Measurements from ENCODE around the gene ANKS1A.

ANKS1A gene

DNA sequence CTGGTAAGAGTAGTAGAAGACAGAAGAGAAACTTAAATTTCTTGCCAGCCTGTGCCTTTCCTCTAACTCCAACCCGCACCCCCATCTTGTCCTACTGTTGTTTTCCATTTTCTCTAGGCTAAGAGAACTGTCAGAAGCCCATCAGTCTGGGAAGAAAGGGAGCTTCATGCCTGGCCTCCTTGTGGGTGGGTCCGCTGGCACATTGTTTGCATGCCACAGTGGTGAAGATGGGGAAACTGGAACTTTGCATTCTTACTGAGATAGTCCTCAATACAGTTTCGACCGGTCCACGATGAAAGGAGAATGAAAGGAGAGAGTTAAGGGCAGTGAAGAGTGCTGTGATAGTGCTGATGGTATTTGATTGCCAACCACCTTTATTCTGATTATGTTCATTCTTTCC is 149.0 kb downstream of the ANKS1A start:
- DNase-seq (ENCODE audit: low read depth in 2 of 2): no peak

DNA sequence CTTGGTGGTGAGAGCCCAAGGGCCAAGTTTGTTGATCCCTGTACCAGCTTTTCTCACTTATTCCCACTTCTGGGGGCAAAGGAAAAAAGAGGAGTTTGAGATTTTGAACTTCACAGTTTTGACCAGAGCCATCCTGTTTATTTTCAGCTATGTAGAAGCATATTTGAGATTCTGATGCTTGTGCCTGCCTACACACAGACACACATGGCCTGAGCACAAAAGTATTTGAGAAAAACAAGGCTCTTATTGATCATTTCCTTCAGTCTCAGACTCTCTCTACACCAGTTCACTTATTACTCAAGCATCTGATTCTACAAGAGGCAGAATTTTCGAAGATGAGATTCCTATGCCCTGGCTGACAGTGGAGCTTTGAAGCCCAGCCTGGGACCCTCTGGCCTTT is 151.3 kb downstream of the ANKS1A start:
- DNase-seq (ENCODE audit: low read depth in 2 of 2): no peak

DNA sequence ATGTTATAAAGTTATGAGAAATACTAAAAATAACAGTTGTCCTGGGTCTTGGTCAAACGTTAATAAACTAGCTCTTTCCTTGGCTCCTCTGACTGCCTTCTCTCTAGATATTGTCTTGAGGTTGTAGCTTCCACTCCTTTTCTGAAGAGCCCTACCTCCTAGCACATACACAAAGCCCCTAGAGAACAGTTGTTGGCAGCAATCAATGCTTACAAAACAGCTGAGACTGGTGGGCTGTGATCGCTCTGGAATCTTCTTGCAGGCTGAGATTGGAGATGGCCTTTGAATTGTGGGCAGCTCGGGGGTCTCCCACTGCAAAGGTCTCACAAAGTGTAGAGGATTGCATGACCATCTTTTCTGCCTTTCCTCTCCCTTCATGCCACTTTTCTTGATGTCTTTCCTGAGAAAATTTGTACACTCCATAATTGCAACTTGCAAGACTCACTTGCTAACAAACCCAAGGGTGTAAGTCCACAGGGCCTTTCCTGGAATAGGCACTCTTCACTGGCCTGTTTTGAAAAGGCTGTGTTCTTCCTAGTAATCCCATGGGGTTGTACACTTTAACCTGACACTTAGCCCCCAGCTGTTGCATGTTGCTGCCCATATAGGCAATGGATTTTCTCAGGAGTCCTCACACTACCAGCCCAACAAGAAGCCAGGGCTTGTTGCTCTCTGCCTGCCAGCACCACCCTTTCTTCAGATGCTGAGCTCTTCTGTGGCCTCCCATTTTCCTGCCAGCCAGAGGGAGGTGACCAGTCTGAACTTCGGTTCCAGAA is 152.2 kb downstream of the ANKS1A start:
- no peak for DNase-seq (ENCODE audit: low read depth in 2 of 2)

DNA sequence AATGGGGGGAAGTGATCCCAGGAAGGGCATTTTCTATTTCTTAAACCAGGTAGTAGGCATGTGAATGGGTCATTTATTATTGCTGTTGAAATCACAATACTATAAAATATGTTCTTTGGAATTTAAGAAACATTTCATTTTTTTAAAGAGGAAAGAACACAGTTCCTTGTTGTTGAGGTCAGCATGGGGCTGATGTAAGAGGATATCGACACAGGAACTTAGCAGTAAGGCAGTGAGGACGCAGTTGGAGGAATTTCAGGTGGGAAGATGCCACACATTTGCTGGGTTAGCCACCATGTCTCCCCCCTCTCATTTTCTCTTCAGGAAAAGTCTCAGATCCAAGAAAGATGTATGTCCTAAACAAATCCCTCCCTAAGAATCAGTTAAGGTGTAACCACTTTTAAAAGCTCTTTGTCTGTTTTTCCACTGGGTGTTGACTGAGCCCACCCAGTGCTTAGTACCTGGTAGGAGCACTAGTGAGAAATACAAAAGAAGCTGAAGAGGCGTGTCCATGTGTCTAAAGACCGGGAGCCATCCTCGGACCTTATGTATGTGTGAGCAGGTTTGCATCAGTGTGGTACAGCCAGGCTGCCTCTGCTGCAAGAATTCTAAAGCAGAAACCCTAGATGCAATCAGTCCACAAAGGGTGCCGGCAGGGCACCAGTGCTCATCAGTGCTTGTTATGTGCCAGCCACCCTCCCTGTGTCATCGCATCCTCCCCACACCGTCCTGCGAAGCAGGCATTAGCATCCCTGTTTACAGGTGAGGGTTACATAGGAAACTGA is 153.2 kb downstream of the ANKS1A start:
- no peak for DNase-seq (ENCODE audit: low read depth in 2 of 2)

DNA sequence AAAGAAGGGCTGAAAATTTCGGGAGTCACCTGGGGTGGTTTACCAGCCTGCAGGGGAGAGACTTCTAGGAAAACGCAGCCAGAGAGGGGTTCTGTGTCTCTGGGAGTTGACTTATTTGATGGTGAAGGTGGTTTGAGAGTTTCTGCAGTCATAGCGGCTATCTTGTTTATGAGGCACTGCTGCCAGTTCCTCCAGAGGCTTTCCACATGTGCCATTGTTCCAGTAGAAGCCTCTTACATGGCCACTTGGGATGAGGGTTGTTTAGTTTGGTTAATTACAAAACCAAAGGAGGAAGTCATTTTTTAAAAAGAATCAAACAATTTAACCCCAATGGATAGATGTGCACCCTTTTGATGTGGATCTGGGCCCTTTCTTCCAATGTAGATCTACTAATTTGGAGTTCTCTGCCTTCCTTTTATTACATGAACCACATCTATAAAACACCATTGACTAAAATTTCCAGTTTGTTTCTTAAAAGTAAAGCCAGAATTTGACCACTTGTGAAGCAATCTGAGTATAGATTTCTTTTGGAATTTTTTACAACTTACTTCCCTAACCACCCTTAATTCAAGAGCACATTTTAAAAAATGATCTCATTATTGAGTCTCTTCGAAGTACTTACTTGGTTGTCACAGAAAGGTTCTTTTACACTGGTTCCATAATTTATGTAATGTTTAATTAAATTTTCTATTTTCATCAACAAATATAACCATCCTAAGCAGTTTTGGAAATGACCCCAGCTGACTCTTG is 154.5 kb downstream of the ANKS1A start:
- DNase-seq (ENCODE audit: low read depth in 2 of 2): no peak

DNA sequence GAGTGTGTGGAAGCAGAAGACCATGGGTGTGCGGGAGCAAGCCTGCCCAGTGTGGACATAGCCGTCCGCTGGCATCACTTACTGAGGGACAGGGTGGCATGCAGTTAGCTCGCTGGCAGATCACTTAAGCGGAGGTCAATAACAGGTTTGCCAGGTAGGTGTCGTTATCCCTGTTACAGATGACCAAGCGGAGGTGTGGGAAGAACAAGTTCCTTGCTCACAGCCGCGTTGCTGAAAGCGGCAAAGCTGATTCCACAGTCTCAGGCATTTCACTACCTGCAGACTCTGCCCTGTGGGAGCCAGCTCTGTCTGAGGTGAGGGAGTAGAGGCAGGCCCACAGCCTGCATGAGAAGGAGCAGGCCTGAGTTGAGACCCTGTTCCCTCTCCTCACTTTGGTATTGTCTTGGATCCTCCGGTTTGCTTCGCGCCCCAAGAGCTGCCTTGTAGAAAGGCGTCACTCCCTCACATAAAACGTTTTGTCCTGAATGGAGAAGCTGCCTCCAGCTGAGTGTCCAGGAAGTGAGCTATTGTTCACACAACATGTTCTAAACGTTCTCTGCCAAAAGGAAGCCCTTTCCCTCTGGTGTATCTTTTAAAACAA is 155.2 kb downstream of the ANKS1A start:
- no peak for DNase-seq (ENCODE audit: low read depth in 2 of 2)

DNA sequence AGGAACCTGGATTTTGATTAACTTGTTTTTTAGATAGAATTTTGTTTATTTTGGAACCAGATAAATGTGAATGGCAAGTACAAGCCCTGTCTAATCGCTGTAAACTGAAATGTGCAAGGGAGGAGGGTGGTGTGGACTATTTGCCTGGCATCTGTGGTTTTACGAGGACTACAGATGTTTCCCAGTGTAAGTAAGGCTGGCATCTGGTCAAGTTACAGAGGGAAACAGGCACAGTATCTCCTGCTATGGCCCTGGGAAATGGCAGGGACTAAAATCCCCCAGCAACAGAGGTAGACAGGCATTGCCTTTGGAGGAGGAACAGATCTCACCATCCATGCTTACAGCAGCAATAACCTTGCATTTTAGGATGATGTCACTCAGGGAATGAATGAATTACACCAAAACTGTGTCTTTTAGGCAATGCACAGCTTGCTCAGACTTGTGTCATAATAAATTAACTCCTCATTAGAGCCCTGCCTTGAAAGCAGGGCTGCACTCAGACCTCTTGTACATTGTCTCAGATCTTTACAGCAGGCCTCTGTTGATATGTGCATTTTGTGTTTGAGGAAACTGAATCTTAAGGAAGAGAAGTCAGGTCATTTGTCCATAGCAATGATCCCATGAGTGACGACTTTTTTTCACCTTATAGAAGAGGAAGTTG is 155.8 kb downstream of the ANKS1A start:
- DNase-seq (ENCODE audit: low read depth in 2 of 2): no peak

DNA sequence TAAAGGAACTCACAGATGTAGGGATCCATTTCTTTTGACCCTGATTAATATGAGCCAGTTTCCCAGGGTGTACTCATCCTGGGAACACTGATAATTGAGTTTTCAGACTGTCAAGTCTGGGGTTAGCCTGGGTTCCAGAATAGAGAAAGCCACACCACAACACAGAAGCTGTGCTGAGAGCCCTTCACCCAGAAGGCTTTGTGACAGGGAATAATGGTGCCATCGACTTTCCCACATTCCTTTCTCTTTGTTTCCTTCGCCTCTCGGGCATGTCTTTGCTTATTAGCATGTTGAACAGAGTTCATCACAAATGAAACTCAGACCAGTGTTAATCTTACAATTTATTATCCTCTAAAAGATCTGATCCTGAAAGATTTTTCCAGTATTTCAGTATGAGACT is 157.0 kb downstream of the ANKS1A start:
- DNase-seq (ENCODE audit: low read depth in 2 of 2): no peak

DNA sequence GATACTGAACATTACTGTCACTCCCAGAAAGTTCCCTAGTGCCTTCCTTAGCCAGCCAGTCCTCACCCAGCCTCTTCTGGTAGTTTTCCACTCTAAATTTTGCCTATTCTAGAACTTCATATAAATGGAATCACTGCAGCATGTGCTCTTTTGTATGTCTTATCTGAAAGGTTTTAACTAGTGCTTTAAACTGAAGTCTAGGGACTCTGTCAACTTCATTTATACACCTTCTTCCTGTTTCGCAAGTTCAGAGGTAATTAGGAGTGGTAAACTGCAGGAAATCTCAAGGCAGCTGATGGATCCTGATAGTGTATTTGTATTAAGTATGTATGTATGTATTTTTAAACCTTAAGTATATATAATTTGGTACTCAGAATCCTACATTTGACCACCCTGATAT is 157.8 kb downstream of the ANKS1A start:
- DNase-seq (ENCODE audit: low read depth in 2 of 2): no peak

DNA sequence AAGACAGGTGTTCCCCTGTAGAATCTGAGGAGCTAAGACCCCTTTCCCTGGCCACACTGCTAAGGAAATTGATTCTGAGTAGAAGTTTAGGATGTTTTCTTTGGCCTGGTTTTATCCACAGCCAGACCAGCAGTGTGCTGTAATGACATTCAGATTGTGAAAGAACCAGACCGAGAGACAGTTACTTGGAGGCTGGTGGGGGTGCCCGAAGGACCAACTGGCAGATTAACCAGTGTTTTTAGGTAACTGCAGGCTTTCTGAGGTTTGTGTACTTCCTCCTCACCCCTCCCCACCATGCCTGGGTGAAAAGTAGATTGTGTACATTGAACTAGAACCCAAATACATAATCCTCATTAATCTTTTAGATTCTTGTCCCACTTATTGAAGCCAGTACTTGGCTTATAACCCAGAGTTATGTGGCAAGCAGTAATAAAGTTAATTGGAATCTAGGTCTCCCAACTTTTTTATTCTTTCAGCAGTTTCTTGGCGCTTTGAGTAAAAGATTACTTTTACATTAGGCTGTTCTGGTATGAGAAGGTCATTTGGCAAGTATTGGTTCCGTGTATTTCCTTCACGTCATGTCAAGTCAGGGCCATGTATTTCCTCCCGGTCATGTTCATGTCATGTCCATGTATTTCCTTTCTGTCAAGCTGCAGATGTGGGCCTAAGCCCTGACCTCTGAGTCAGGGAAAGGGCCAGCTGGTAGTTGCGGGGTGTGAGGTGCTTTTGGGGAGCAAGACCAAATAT is 158.4 kb downstream of the ANKS1A start:
- DNase-seq (ENCODE audit: low read depth in 2 of 2): no peak

DNA sequence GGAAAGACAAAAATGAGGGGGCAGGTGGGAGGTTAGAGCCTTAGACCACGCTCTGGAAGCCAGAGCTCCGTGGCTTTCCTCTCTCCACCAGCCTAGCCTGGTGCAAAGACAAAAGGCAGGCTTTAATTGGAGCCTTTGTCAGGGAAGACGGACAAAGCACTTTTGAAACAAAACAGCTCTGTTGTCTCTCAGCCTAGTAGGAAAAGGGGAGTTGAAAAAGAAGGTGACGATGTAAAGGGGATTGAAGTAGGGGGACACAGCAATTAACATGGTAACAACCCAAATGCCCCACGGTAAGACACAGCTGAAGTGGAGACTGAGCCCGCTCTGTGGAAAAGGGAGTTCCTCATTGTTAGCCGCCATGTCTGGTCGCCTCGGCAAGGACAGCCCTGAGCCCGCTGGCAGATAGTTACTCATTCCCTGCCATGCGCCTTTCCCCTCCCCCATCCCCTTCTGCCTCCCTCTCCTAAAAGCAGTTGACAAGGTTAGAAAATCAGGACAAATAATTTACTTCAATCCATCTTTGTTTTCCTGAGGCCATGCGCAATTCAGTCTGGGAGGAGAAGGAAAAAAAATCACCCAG is 159.1 kb downstream of the ANKS1A start:
- no peak for DNase-seq (ENCODE audit: low read depth in 2 of 2)

DNA sequence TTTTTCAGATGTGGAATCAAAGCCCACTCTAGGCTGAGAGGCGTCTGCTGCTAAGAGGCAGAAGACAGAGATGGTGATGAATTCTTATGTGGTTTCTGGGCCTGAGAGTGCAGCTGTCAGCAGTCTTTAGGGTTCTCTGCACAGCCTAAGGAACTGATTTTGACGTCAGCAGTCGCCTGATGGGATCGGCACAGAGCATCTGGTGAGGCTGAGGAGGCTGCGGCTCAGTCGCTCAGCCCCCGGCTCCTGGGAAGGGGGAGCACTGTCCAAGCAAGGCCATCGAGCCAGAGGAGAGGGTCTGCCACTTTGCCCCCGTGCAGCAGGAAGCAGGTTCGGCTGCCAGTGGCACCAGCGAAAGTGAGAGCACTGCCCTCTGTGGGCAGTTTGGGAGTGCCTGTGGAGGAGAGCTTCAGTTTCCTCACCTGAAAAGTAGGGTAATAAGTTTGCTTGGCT is 159.6 kb downstream of the ANKS1A start:
- no peak for DNase-seq (ENCODE audit: low read depth in 2 of 2)

DNA sequence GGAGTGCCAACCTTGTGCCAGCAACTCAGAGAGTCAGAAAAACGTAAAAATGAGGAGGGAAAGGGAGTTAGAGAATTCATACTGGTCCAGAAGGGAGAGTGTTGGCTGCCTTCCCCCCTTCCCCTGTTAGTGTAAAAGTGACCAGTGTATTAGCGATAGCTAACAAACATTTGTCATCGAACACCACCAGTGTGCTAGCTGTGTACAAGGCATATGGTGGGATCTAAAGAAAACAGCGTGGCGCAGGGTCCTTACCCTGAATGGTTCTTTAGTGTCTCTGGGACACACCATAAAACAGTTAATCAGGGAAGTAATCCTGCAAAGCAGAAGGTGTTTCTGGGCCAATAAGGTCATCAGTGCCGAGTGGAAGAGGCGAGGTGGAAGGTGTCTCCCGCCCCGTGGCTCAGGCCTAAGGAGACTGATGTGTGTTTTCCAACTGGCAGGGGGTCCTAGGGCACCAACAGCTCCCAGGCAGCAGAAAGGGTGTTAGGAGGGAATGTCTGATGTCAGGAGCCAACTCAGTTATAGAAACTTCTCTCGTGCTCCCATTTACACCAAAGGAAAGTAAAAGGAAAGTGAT is 160.2 kb downstream of the ANKS1A start:
- DNase-seq (ENCODE audit: low read depth in 2 of 2): no peak

DNA sequence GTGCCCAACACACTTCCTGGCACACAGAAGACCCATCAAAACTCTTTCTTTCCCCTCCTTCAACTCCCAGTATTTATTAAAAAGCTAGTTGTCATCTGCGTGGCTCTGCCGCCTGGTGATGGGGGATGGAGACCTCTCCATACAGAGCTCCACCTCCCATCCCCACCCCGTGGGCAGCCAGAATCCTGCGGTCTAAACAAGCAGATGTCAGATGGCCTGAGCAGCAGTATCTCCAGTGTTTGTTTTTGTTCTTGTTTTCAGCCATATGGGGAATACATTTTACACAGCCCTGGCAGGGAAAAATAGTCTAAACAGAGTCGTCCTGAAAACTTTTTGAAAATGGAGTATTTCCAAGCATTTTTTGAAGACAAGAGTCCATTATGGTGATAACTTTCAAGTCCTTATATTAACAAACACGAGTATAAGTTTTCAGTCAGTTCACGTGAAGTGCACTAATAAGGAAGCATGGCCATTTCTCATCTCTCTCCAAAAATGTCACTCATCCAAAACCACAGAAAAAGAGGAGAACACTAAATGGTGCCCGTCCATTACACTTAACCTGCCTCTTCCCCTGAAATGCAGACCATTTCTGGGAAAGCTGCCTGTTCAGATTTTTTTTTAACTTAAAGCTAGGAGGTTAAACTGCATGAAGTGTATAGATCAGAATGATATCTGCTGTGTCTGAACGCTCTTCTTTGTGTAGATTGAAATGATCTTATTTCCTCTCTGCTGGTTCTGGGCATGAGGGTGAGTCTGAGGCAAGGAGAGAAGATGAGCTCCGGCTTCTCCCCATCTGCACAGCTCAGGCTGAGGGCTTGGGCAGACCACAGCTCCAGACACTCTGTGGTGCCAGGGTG is 161.1 kb downstream of the ANKS1A start:
- DNase-seq (ENCODE audit: low read depth in 2 of 2): no peak

DNA sequence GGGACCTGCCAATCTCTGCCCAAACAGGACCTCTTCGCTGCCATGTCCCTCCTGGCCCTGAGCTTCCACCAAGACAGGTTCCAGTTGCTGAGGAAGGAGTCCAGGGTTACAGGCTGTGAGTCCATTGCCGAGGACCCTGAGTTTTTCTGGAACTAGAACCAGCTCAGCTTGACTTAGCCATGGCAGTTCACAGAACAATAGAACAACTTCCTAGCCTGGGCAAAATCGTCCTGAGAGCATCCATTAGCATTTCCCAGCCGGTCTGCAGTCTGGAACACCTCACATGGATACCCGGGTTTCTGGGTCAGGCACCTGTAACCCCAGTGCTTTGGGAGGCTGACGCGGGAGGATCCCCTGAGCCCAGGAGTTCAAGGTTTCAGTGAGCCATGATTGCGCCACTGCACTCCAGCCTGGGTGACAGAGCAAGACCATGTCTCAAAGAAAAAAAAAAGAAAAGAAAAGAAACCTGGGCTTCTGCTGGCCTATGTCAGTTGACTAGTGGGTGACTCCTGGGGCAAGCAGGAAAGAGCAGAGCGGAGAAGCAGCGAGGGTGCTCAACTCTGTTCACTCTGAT is 161.8 kb downstream of the ANKS1A start:
- DNase-seq (ENCODE audit: low read depth in 2 of 2): no peak

DNA sequence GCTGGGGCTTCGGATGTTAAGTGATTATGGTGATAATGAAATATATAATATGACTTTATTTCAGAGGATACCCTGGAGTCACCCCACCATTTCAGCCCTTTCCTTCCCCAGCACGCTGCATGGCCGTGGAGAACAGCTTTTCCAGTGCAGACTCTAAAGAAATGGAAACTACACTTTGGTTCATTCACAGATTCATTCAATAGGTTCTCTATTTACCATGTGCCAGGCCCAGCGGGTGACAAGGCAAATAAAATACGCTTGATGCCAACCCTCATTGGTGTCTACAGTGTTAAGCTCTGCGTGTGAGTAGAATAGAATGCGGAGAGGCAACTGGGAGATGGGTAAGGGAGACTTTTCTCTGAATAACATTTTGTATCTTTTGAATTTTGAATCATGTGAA is 162.3 kb downstream of the ANKS1A start:
- DNase-seq (ENCODE audit: low read depth in 2 of 2): no peak

DNA sequence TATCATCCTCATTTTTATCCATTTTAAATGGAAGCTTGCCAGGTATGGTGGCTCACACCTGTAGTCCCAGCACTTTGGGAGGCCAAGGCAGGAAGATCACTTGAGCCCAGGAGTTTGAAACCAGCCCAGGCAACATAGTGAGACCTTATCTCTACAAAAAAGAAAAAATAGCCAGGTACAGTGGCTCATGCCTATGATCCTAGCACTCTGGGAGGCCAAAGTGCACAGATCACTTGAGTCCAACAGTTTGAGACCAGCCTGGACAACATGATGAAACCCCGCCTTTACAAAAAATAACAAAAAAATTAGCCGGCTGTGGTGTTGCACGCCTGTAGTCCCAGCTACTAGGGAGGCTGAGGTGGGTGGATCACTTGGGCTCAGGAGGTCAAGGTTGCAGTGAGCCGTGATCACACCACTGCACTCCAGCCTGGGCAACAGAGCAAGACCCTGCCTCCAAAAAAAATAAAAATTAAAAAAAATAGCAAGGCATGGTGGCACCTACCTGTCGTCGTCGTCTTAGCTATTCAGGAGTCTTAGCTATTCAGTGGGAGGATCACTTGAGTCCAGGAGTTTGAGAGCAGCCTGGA is 163.0 kb downstream of the ANKS1A start:
- DNase-seq (ENCODE audit: low read depth in 2 of 2): no peak
